H1 (cell line): ENCODE data around the gene KLHL29. TPM values are rescaled to one million over a fixed set of nuclear protein-coding genes. Genes with fewer than 3 reads are reported as not detected.

Source experiments
- CTCF ChIA-PET: fragments of 300-600 bp; sonication (Branson Sonifier 250); formaldehyde crosslinking; loops from one replicate; lab custom pipeline; 2021; ENCODE audit not compliant: partially characterized antibody; lab: Charles Lee
- POLR2A ChIA-PET: fragments of 300-600 bp; sonication (Branson Sonifier 250); formaldehyde crosslinking; loops from one replicate; lab custom pipeline; 2021; ENCODE audit warnings: inconsistent platforms; ENCODE audit not compliant: partially characterized antibody; lab: Charles Lee
- DNase-seq, 2 experiments: peaks; one replicate each; pipeline versions ENCODE4 v3.0.0 to v3.0.0-alpha.2; 2010 to 2022; ENCODE audit warnings: low spot score in 2 of 2, low read depth in 1 of 2, mixed read lengths in 1 of 2
- FAIRE-seq: peaks from 2 replicates; lab custom pipeline; 2011; peaks lifted over from hg19 to GRCh38; lab: Jason Lieb, UNC
- H2AFZ ChIP-seq: 2 replicates; pipeline ENCODE4 v1.8.1; 2012; ENCODE audit warnings: low read length, inconsistent platforms
- H2AK5ac ChIP-seq: 2 replicates; pipeline ENCODE4 v1.6.1; 2013; ENCODE audit warnings: low read depth, low read length
- H2BK120ac ChIP-seq: replicated peaks from 2 replicates; pipeline ENCODE3; 2013; ENCODE audit warnings: low read depth, low read length, inconsistent platforms
- H2BK12ac ChIP-seq: 2 replicates; pipeline ENCODE4 v1.6.1; 2013; ENCODE audit warnings: low read depth, low read length
- H2BK15ac ChIP-seq: 2 replicates; pipeline ENCODE4 v1.6.1; 2013; ENCODE audit warnings: low read length
- H2BK20ac ChIP-seq: 2 replicates; pipeline ENCODE4 v1.6.1; 2013; ENCODE audit warnings: low read length
- H2BK5ac ChIP-seq: 2 replicates; pipeline ENCODE4 v1.6.1; 2013; ENCODE audit warnings: low read depth, low read length
- H3K14ac ChIP-seq: 2 replicates; pipeline ENCODE4 v1.6.1; 2013; ENCODE audit warnings: inconsistent platforms; ENCODE audit not compliant: insufficient read length
- H3K18ac ChIP-seq: 2 replicates; pipeline ENCODE4 v1.6.1; 2013; ENCODE audit warnings: low read length; ENCODE audit errors: extremely low read depth
- H3K23ac ChIP-seq: 2 replicates; pipeline ENCODE4 v1.6.1; 2013; ENCODE audit warnings: inconsistent platforms; ENCODE audit not compliant: insufficient read length
- H3K23me2 ChIP-seq: 2 replicates; pipeline ENCODE4 v1.6.1; 2013; ENCODE audit warnings: low read depth, low read length
- H3K27ac ChIP-seq: 2 replicates; pipeline ENCODE4 v1.6.1; 2011; ENCODE audit warnings: low read depth, low read length, inconsistent platforms
- H3K27me3 ChIP-seq, 4 experiments: replicated peaks in 1 of 4; 1 replicate in 1 of 4; 2 replicates in 3 of 4; pipeline versions ENCODE4 v1.6.1 to v1.8.1; 2011 to 2013; ENCODE audit warnings: low read length in 3 of 4, mild to moderate bottlenecking in 3 of 4, inconsistent platforms in 2 of 4, mixed read lengths in 2 of 4, moderate library complexity in 1 of 4; ENCODE audit not compliant: control insufficient read depth in 3 of 4, insufficient read depth in 3 of 4; ENCODE audit errors: extremely low read depth in 1 of 4
- H3K36me3 ChIP-seq, 4 experiments: 2 replicates each; pipeline versions ENCODE4 v1.6.1 to v1.8.1; 2011 to 2013; ENCODE audit warnings: mild to moderate bottlenecking in 4 of 4, low read length in 3 of 4, moderate library complexity in 2 of 4, control low read depth in 1 of 4, inconsistent platforms in 1 of 4; ENCODE audit not compliant: insufficient read depth in 4 of 4, control insufficient read depth in 2 of 4
- H3K4ac ChIP-seq: replicated peaks from 2 replicates; pipeline ENCODE3; 2013; ENCODE audit warnings: low read length, low read depth, mixed read lengths, inconsistent platforms; ENCODE audit not compliant: insufficient read length
- H3K4me1 ChIP-seq, 4 experiments: replicated peaks in 1 of 4; 1 replicate in 1 of 4; 2 replicates in 3 of 4; pipeline versions ENCODE4 v1.6.1 to v1.8.1; 2011 to 2013; ENCODE audit warnings: low read length in 3 of 4, inconsistent platforms in 2 of 4, mixed read lengths in 1 of 4; ENCODE audit not compliant: insufficient read depth in 4 of 4, control insufficient read depth in 3 of 4
- H3K4me2 ChIP-seq, 2 experiments: 2 replicates each; pipeline versions ENCODE4 v1.6.1 to v1.8.1; 2011 to 2013; ENCODE audit warnings: low read depth in 2 of 2, low read length in 2 of 2, control low read depth in 1 of 2, inconsistent platforms in 1 of 2, mild to moderate bottlenecking in 1 of 2; ENCODE audit not compliant: insufficient read depth in 1 of 2
- H3K4me3 ChIP-seq, 4 experiments: fragments of 200-600, 300-600 bp in 1 of 4; sonication (generic), shearing (Covaris generic), sonication (Bioruptor Twin) in 1 of 4; 2 replicates each; pipeline versions ENCODE4 v1.5.1 to v1.8.1; 2011 to 2016; ENCODE audit warnings: low read length in 4 of 4, low read depth in 3 of 4, control low read depth in 2 of 4, inconsistent platforms in 2 of 4, mild to moderate bottlenecking in 2 of 4, mixed read lengths in 1 of 4, moderate library complexity in 1 of 4; ENCODE audit not compliant: insufficient read depth in 2 of 4; ENCODE audit errors: extremely low read depth in 1 of 4
- H3K56ac ChIP-seq: replicated peaks from 2 replicates; pipeline ENCODE3; 2013; ENCODE audit warnings: low read depth, mild to moderate bottlenecking, mixed read lengths, low read length, inconsistent platforms; ENCODE audit not compliant: insufficient read length
- H3K79me1 ChIP-seq: 2 replicates; pipeline ENCODE4 v1.6.1; 2013; ENCODE audit warnings: low read depth, low read length, control low read depth
- H3K79me2 ChIP-seq, 2 experiments: 2 replicates each; pipeline versions ENCODE4 v1.6.1 to v1.8.1; 2012 to 2013; ENCODE audit warnings: low read length in 2 of 2, mild to moderate bottlenecking in 2 of 2, inconsistent platforms in 1 of 2; ENCODE audit not compliant: insufficient read depth in 2 of 2, control insufficient read depth in 1 of 2
- H3K9ac ChIP-seq, 4 experiments: replicated peaks in 1 of 4; 1 replicate in 1 of 4; 2 replicates in 3 of 4; pipeline versions ENCODE4 v1.6.1 to v1.8.1; 2011 to 2013; ENCODE audit warnings: low read depth in 3 of 4, low read length in 3 of 4, control low read depth in 2 of 4, mild to moderate bottlenecking in 2 of 4, moderate library complexity in 2 of 4, inconsistent platforms in 1 of 4; ENCODE audit errors: extremely low read depth in 1 of 4
- H3K9me3 ChIP-seq, 2 experiments: 2 replicates each; pipeline versions ENCODE4 v1.6.1 to v1.8.1; 2012 to 2013; ENCODE audit warnings: mild to moderate bottlenecking in 2 of 2, moderate library complexity in 2 of 2, control low read depth in 1 of 2, inconsistent platforms in 1 of 2, low read depth in 1 of 2, low read length in 1 of 2, mixed read lengths in 1 of 2; ENCODE audit not compliant: insufficient read depth in 2 of 2
- H4K20me1 ChIP-seq, 2 experiments: replicated peaks in 1 of 2; 2 replicates each; pipeline versions ENCODE3 to v1.8.1; 2011 to 2013; ENCODE audit warnings: inconsistent platforms in 2 of 2, low read length in 2 of 2, mild to moderate bottlenecking in 1 of 2; ENCODE audit not compliant: insufficient read depth in 2 of 2, control insufficient read depth in 1 of 2
- H4K5ac ChIP-seq: 2 replicates; pipeline ENCODE4 v1.6.1; 2013; ENCODE audit warnings: low read length, low read depth, mixed read lengths, inconsistent platforms; ENCODE audit not compliant: insufficient read length
- H4K8ac ChIP-seq: 2 replicates; pipeline ENCODE4 v1.8.0; 2013; ENCODE audit warnings: mild to moderate bottlenecking, moderate library complexity, low read length, inconsistent platforms; ENCODE audit not compliant: insufficient read depth; ENCODE audit errors: extremely low read depth
- H4K91ac ChIP-seq: replicated peaks from 2 replicates; pipeline ENCODE3; 2013; ENCODE audit warnings: low read length, mixed read lengths, inconsistent platforms; ENCODE audit not compliant: insufficient read length
- CEBPB ChIP-seq: IDR thresholded peaks from 2 replicates; pipeline ENCODE4 v1.6.1; 2012; ENCODE audit warnings: low read depth, low read length
- RAD21 ChIP-seq, 2 experiments: IDR thresholded peaks in 1 of 2; conservative IDR thresholded peaks in 1 of 2; 2 replicates each; pipeline ENCODE4 v1.6.1; 2011; ENCODE audit warnings: low read depth in 2 of 2, low read length in 2 of 2, improper control_type of control experiment in 1 of 2, inconsistent platforms in 1 of 2, mild to moderate bottlenecking in 1 of 2, moderate library complexity in 1 of 2
- SP1 ChIP-seq: IDR thresholded peaks from 2 replicates; pipeline ENCODE4 v1.6.1; 2011; ENCODE audit warnings: low read depth, low read length
- SRF ChIP-seq: IDR thresholded peaks from 2 replicates; pipeline ENCODE4 v1.6.1; 2011; ENCODE audit warnings: mild to moderate bottlenecking, low read depth, low read length, moderate library complexity
- TAF1 ChIP-seq: IDR thresholded peaks from 2 replicates; pipeline ENCODE4 v1.6.1; 2011; ENCODE audit warnings: mild to moderate bottlenecking, low read depth, low read length
- WGBS, 2 experiments: shearing (Covaris generic) in 1 of 2; methylation state at CpG; one replicate each; pipeline versions ENCODE4 v1.1.6 to v1.1.7; 2013 to 2015; ENCODE audit warnings: low lambda C conversion rate in 2 of 2, mixed read lengths in 2 of 2, inconsistent platforms in 1 of 2, low coverage in 1 of 2, missing lambda C conversion rate in 1 of 2; ENCODE audit not compliant: insufficient replicate concordance in 2 of 2, insufficient coverage in 1 of 2, insufficient read length in 1 of 2; ENCODE audit errors: extremely low coverage in 1 of 2, missing lambda C conversion rate in 1 of 2; 5-methylcytosine and 5-hydroxymethylcytosine counted together
- polyA plus RNA-seq, 7 experiments: library from polyadenylated mRNA; depleted of rRNA in 3 of 7; stranded (reverse) in 5 of 7; unstranded in 2 of 7; fragments of >200 nt in 5 of 7; fragments of 200-250 nt in 2 of 7; gene quantifications; 1 replicate in 5 of 7; 2 replicates in 1 of 7; 4 replicates in 1 of 7; pipeline versions ENCODE4 v1.2.1 to v1.2.3, GENCODE V29; 2011 to 2013; ENCODE audit warnings: missing spikeins in 2 of 7, mixed read lengths in 2 of 7
- total RNA-seq: library from RNA; stranded (reverse); fragmentation: NEBNext Ultra II Directional; extraction: Animal tissue kit (Norgen Biotek cat#: 25700); gene quantifications from 2 replicates; pipeline ENCODE4 v1.2.1, GENCODE V29; 2021

The KLHL29 gene
- total and polyA plus RNA-seq, 2 of the 8 experiments (the other 6 are each of a cell fraction or from before 2014, with no cell fraction given) = 1.1 to 4.7 TPM

DNA sequence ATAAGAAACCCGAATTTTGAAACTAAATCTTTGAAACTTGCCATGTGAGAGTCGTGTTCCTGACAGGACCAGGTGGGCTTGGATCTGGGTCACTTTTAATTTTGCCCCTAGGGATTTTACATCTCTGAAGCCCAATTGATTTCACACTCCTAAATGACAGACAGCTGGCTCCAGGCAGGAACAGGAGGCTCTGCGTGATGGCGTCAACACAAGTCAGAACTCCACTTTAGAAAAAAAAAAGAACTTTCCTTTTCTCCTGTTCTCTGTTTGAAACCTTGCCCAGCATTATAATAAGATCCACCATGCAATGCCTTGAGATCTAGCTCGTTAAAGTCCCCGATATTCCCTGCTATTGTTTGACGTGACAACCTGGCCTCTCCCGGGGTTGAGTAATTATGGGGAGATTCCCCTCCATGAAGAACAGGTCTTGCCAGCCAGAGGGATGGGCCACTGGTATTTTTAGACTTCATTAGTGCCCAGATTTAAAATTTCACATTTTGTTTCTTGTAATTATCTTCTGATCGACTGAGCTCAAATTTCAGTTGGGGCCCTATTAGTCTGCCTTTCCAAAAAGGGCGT is 260.3 kb downstream of the KLHL29 start:
- H3K56ac ChIP-seq = no peak overlapping the region
- H3K27me3 ChIP-seq = no peaks in the 10 kb centered on the region
- no peak overlapping the region for H3K4ac ChIP-seq
- H2BK15ac ChIP-seq = no peak overlapping the region
- no peak overlapping the region for H2BK20ac ChIP-seq
- H2AK5ac ChIP-seq = no peak overlapping the region
- no peak overlapping the region for H3K18ac ChIP-seq
- no peaks in the 10 kb centered on the region for H3K79me1 ChIP-seq
- peaks cover 0 to 1% of the 10 kb centered on the region in 2 experiments for H4K20me1 ChIP-seq
- POLR2A ChIA-PET = interaction anchor here (0.5 to 1.0 kb wide), 4 partner anchors 9 to 298 kb away, joined by 3 to 4 read pairs (median 4); no protein-coding TSS in a partner anchor
- H3K36me3 ChIP-seq = no peaks in the 10 kb centered on the region; a peak in 1 of 8 replicates
- H3K4me3 ChIP-seq = no peak overlapping the region
- H3K9me3 ChIP-seq = peaks cover 4 to 6% of the 10 kb centered on the region in 2 experiments; a peak in 1 of 4 replicates
- H3K4me1 ChIP-seq = peaks cover 0 to 7% (median 0%) of the 10 kb centered on the region in 4 experiments; a peak in 1 of 7 replicates
- DNase-seq (no peak), FAIRE-seq (no peak)
- no peak overlapping the region for H4K5ac ChIP-seq
- 82% methylated on average over 10 of the region's 10 CpGs; no CpG with 5 or more reads in 1 of the 2 experiments for WGBS, 2 experiments
- no peak overlapping the region for H2BK12ac ChIP-seq
- H3K23ac ChIP-seq = no peak overlapping the region
- H3K4me2 ChIP-seq = no peak overlapping the region
- no peaks in the 10 kb centered on the region for H3K79me2 ChIP-seq
- H4K91ac ChIP-seq = no peak overlapping the region
- CTCF ChIA-PET = interaction anchor here (0.9 to 3.5 kb wide), 8 partner anchors 11 to 185 kb away, joined by 3 to 30 read pairs (median 4); no protein-coding TSS in a partner anchor
- H2AFZ ChIP-seq = no peak overlapping the region
- H2BK120ac ChIP-seq = no peak overlapping the region
- TF ChIP-seq CEBPB = no peak
- TF ChIP-seq SP1 = no peak
- TF ChIP-seq RAD21 (IDR thresholded peaks at IDR 0.05 in 1 of 2, conservative IDR thresholded peaks at IDR 0.05 in 1 of 2; ENCODE audit: low read depth in 2 of 2, low read length in 2 of 2) = no peak
- no peak for TF ChIP-seq SRF
- no peak for TF ChIP-seq TAF1
- H4K8ac ChIP-seq = no peak overlapping the region
- H3K27ac ChIP-seq = no peak overlapping the region
- no peaks in the 10 kb centered on the region for H3K23me2 ChIP-seq
- no peak overlapping the region for H3K14ac ChIP-seq
- H3K9ac ChIP-seq = no peak overlapping the region
- no peak overlapping the region for H2BK5ac ChIP-seq
